ENCODE data around the gene DNMBP.

DNMBP gene, protein sequence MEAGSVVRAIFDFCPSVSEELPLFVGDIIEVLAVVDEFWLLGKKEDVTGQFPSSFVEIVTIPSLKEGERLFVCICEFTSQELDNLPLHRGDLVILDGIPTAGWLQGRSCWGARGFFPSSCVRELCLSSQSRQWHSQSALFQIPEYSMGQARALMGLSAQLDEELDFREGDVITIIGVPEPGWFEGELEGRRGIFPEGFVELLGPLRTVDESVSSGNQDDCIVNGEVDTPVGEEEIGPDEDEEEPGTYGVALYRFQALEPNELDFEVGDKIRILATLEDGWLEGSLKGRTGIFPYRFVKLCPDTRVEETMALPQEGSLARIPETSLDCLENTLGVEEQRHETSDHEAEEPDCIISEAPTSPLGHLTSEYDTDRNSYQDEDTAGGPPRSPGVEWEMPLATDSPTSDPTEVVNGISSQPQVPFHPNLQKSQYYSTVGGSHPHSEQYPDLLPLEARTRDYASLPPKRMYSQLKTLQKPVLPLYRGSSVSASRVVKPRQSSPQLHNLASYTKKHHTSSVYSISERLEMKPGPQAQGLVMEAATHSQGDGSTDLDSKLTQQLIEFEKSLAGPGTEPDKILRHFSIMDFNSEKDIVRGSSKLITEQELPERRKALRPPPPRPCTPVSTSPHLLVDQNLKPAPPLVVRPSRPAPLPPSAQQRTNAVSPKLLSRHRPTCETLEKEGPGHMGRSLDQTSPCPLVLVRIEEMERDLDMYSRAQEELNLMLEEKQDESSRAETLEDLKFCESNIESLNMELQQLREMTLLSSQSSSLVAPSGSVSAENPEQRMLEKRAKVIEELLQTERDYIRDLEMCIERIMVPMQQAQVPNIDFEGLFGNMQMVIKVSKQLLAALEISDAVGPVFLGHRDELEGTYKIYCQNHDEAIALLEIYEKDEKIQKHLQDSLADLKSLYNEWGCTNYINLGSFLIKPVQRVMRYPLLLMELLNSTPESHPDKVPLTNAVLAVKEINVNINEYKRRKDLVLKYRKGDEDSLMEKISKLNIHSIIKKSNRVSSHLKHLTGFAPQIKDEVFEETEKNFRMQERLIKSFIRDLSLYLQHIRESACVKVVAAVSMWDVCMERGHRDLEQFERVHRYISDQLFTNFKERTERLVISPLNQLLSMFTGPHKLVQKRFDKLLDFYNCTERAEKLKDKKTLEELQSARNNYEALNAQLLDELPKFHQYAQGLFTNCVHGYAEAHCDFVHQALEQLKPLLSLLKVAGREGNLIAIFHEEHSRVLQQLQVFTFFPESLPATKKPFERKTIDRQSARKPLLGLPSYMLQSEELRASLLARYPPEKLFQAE (N-terminal part only)

GRCh38 chr10:100009793-100010676 is at the start of gene DNMBP:
Gene DNMBP (minus strand): TSS chr10:100009947. CDS start chr10:99972124, 37,823 bp downstream.
- H3K4me3 ChIP-seq (ENCODE audit: low read depth, low read length) = peak within 1 kb of the TSS; percentile 81
- H3K4me1 ChIP-seq (ENCODE audit: control insufficient read depth, insufficient read depth, low read length) = peaks cover 7% of the 10 kb centered on the region

DNA sequence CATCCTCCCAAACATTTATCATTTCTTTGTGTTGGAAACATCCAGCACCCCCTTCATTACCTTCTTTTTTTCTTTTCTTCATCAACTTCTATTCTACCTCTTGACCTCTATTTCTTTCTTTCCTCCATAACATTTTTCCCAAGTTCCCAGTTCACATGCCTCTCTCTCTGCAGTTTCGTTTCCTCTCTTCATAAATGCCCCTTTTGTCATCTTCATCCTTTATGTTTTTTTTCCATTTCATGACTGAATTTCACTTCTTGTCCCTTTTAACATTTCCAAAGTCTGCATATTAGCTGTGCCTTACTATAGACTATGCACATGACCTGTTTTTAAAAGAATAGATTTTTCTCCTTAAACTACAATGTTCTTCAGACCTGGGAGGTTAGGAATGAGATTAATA is 48.2 kb upstream of the DNMBP start:
- Histone ChIP-seq H3K27me3 (ENCODE audit: control insufficient read depth, insufficient read depth, low read length) (no peaks in the 10 kb centered on the region), H3K4me1 (ENCODE audit: control insufficient read depth, insufficient read depth, low read length) (peaks cover 5% of the 10 kb centered on the region), H3K36me3 (ENCODE audit: control insufficient read depth, insufficient read depth, low read length) (no peaks in the 10 kb centered on the region), H3K4me3 (ENCODE audit: low read depth, low read length) (no peak overlapping the region), H3K9ac (ENCODE audit: low read depth, low read length) (no peak overlapping the region), H3K9me3 (ENCODE audit: control insufficient read depth, insufficient read depth, low read length) (no peaks in the 10 kb centered on the region)

More at GRCh38 chr10:100009793-100010676, at the start of gene DNMBP:
- H3K36me3 ChIP-seq (ENCODE audit: control insufficient read depth, insufficient read depth, low read length) = no peaks in the 10 kb centered on the region
- peak within 1 kb of the TSS; percentile 50 for H3K9ac ChIP-seq (ENCODE audit: low read depth, low read length)
- no peaks in the 10 kb centered on the region for H3K9me3 ChIP-seq (ENCODE audit: control insufficient read depth, insufficient read depth, low read length)
- peaks cover 9% of the 10 kb centered on the region for H3K27me3 ChIP-seq (ENCODE audit: control insufficient read depth, insufficient read depth, low read length)

- no peaks in the 10 kb centered on the region for H3K9me3 ChIP-seq (ENCODE audit: control insufficient read depth, insufficient read depth, low read length)
- H3K4me3 ChIP-seq (ENCODE audit: low read depth, low read length) = no peak overlapping the region
- peaks cover 5% of the 10 kb centered on the region for H3K4me1 ChIP-seq (ENCODE audit: control insufficient read depth, insufficient read depth, low read length)
- no peak overlapping the region for H3K9ac ChIP-seq (ENCODE audit: low read depth, low read length)
- no peaks in the 10 kb centered on the region for H3K27me3 ChIP-seq (ENCODE audit: control insufficient read depth, insufficient read depth, low read length)
- H3K36me3 ChIP-seq (ENCODE audit: control insufficient read depth, insufficient read depth, low read length) = no peaks in the 10 kb centered on the region
Observed at GRCh38 chr10:100053686-100054460, 44.1 kb upstream of the DNMBP start.

- H3K9me3 ChIP-seq (ENCODE audit: control insufficient read depth, insufficient read depth, low read length) = no peaks in the 10 kb centered on the region
- H3K9ac ChIP-seq (ENCODE audit: low read depth, low read length) = no peak overlapping the region
- H3K27me3 ChIP-seq (ENCODE audit: control insufficient read depth, insufficient read depth, low read length) = no peaks in the 10 kb centered on the region
- H3K4me3 ChIP-seq (ENCODE audit: low read depth, low read length) = no peak overlapping the region
- no peaks in the 10 kb centered on the region for H3K36me3 ChIP-seq (ENCODE audit: control insufficient read depth, insufficient read depth, low read length)
- peaks cover 6% of the 10 kb centered on the region for H3K4me1 ChIP-seq (ENCODE audit: control insufficient read depth, insufficient read depth, low read length)
Observed at GRCh38 chr10:100046021-100046486, 36.3 kb upstream of the DNMBP start.

- H3K9ac ChIP-seq (ENCODE audit: low read depth, low read length) = no peak overlapping the region
- peaks cover 6% of the 10 kb centered on the region for H3K4me1 ChIP-seq (ENCODE audit: control insufficient read depth, insufficient read depth, low read length)
- no peaks in the 10 kb centered on the region for H3K9me3 ChIP-seq (ENCODE audit: control insufficient read depth, insufficient read depth, low read length)
- H3K4me3 ChIP-seq (ENCODE audit: low read depth, low read length) = no peak overlapping the region
- no peaks in the 10 kb centered on the region for H3K27me3 ChIP-seq (ENCODE audit: control insufficient read depth, insufficient read depth, low read length)
- no peaks in the 10 kb centered on the region for H3K36me3 ChIP-seq (ENCODE audit: control insufficient read depth, insufficient read depth, low read length)
Observed at GRCh38 chr10:100045592-100045991, 35.8 kb upstream of the DNMBP start.

- H3K4me1 ChIP-seq (ENCODE audit: control insufficient read depth, insufficient read depth, low read length) = peaks cover 6% of the 10 kb centered on the region
- H3K4me3 ChIP-seq (ENCODE audit: low read depth, low read length) = no peak overlapping the region
- no peaks in the 10 kb centered on the region for H3K9me3 ChIP-seq (ENCODE audit: control insufficient read depth, insufficient read depth, low read length)
- no peaks in the 10 kb centered on the region for H3K36me3 ChIP-seq (ENCODE audit: control insufficient read depth, insufficient read depth, low read length)
- H3K9ac ChIP-seq (ENCODE audit: low read depth, low read length) = no peak overlapping the region
- H3K27me3 ChIP-seq (ENCODE audit: control insufficient read depth, insufficient read depth, low read length) = no peaks in the 10 kb centered on the region
Observed at GRCh38 chr10:100043796-100044195, 34.0 kb upstream of the DNMBP start.

DNA sequence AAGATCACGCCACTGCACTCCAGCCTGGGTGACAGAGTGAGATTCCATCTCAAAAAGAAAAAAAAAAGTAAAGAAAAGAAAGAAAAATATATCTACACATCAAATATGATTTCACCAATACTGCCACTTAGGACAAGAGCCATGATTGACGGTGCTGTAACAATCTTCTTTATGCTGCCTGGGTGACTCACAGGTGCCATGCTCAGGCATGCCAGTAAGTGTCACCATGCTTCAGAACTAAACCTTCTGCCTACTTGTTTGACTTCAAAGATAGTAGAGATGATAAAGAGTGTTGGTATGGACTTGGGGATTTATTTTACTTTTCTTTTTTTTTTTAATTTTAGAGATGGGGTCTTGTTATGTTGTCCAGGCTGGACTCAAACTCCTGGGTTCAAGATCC is 33.6 kb upstream of the DNMBP start:
- no peaks in the 10 kb centered on the region for H3K36me3 ChIP-seq (ENCODE audit: control insufficient read depth, insufficient read depth, low read length)
- no peaks in the 10 kb centered on the region for H3K9me3 ChIP-seq (ENCODE audit: control insufficient read depth, insufficient read depth, low read length)
- H3K9ac ChIP-seq (ENCODE audit: low read depth, low read length) = no peak overlapping the region
- H3K27me3 ChIP-seq (ENCODE audit: control insufficient read depth, insufficient read depth, low read length) = no peaks in the 10 kb centered on the region
- H3K4me1 ChIP-seq (ENCODE audit: control insufficient read depth, insufficient read depth, low read length) = peaks cover 6% of the 10 kb centered on the region
- no peak overlapping the region for H3K4me3 ChIP-seq (ENCODE audit: low read depth, low read length)

GRCh38 chr10:100041306-100042002 is 31.7 kb upstream of the DNMBP start:
- Histone ChIP-seq H3K9me3 (ENCODE audit: control insufficient read depth, insufficient read depth, low read length) (no peaks in the 10 kb centered on the region), H3K4me1 (ENCODE audit: control insufficient read depth, insufficient read depth, low read length) (peaks cover 6% of the 10 kb centered on the region), H3K27me3 (ENCODE audit: control insufficient read depth, insufficient read depth, low read length) (no peaks in the 10 kb centered on the region), H3K36me3 (ENCODE audit: control insufficient read depth, insufficient read depth, low read length) (no peaks in the 10 kb centered on the region), H3K4me3 (ENCODE audit: low read depth, low read length) (no peak overlapping the region), H3K9ac (ENCODE audit: low read depth, low read length) (no peak overlapping the region)

GRCh38 chr10:100038561-100039071 is 28.9 kb upstream of the DNMBP start:
- no peaks in the 10 kb centered on the region for H3K27me3 ChIP-seq (ENCODE audit: control insufficient read depth, insufficient read depth, low read length)
- H3K4me1 ChIP-seq (ENCODE audit: control insufficient read depth, insufficient read depth, low read length) = no peaks in the 10 kb centered on the region
- H3K9ac ChIP-seq (ENCODE audit: low read depth, low read length) = no peak overlapping the region

More at GRCh38 chr10:100038561-100039071, 28.9 kb upstream of the DNMBP start:
- no peaks in the 10 kb centered on the region for H3K36me3 ChIP-seq (ENCODE audit: control insufficient read depth, insufficient read depth, low read length)
- H3K9me3 ChIP-seq (ENCODE audit: control insufficient read depth, insufficient read depth, low read length) = no peaks in the 10 kb centered on the region
- H3K4me3 ChIP-seq (ENCODE audit: low read depth, low read length) = no peak overlapping the region

Data from iPS-15b (cell line).